Ovary (tissue), 3 donors: ENCODE measurements around the gene AKR1D1.
"Not testable (repeated sequence)": the region's sequence is repeated elsewhere in the genome, so short reads cannot be mapped to it uniquely, and the experiment has no call there.

Experiments
- EP300 ChIP-seq: sonication (generic); formaldehyde crosslinking; IDR thresholded peaks from one replicate; pipeline ENCODE4 v1.6.1; 2017; ENCODE audit warnings: antibody characterized with exemption
- POLR2A ChIP-seq: fragments of 450-650 bp; IDR thresholded peaks from one replicate; pipeline ENCODE4 v1.6.1; 2017; ENCODE audit warnings: antibody characterized with exemption, mild to moderate bottlenecking, moderate library complexity
- TF ChIP-seq, protein P1 (sequence below), 3 donors: fragments of 450-650 bp in 2 of 3; fragments of 200-600 bp in 1 of 3; IDR thresholded peaks; one replicate each; pipeline versions ENCODE4 v1.5.1 to v1.8.0; 2016 to 2022; ENCODE audit warnings: antibody characterized with exemption in 3 of 3, mild to moderate bottlenecking in 1 of 3
- donor health status: DM: no; HTN: no; CAD: no.

DNA sequence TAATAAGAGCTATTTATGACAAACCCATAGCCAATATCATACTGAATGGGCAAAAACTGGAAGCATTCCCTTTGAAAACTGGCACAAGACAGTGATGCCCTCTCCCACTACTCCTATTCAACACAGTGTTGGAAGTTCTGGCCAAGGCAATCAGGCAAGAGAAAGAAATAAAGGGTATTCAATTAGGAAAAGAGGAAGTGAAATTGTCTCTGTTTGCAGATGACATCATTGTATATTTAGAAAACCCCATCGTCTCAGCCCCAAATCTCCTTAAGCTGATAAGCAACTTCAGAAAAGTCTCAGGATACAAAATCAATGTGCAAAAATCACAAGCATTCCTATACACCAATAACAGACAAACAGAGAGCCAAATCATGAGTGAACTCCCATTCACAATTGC lies 36.2 kb upstream of the AKR1D1 start:
- not testable (repeated sequence) for TF ChIP-seq POLR2A, EP300
- TF ChIP-seq, protein P1, sequence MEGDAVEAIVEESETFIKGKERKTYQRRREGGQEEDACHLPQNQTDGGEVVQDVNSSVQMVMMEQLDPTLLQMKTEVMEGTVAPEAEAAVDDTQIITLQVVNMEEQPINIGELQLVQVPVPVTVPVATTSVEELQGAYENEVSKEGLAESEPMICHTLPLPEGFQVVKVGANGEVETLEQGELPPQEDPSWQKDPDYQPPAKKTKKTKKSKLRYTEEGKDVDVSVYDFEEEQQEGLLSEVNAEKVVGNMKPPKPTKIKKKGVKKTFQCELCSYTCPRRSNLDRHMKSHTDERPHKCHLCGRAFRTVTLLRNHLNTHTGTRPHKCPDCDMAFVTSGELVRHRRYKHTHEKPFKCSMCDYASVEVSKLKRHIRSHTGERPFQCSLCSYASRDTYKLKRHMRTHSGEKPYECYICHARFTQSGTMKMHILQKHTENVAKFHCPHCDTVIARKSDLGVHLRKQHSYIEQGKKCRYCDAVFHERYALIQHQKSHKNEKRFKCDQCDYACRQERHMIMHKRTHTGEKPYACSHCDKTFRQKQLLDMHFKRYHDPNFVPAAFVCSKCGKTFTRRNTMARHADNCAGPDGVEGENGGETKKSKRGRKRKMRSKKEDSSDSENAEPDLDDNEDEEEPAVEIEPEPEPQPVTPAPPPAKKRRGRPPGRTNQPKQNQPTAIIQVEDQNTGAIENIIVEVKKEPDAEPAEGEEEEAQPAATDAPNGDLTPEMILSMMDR (IDR thresholded peaks at IDR 0.05), result not testable (repeated sequence)
